NCI-H146 treated with DMSO at 0.1 percent for 48 hours (cell line): ENCODE data around the gene TEAD4.

Experiments used
- DNase-seq: peaks from one replicate; lab custom pipeline; 2025; ENCODE audit not compliant: unreplicated experiment; lab: John Stamatoyannopoulos, UW

TEAD4 gene

DNA sequence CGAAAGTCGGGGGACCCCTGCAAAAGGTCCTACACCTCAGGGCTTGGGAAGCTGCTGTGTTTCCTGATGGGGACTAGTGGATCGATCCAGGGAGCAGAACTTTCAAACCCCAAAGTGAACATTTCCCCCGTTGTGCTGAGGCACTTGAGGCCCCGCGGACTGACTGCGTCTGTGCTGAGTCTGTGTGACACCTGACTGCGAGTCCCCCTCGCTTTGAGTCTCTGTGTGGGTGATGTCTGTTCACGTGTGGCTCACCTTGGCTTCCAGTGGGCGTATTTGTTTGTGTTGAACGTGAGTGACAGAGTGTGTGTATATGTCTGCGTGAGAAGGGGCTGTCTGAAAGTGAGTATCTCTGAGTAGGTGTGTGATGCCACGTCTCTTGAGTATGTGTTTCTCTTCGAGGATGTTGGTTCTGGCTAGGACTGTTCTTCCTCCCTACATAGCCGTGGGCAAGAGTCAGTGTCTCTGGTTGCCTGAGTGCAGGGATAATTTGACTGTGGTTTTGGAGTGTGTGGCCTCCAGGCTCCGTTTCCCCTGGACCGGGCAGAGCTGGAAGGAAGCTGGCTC lies 1.3 kb downstream of the TEAD4 start:
- DNase-seq: no peak

GRCh38 chr12:2960996-2961616 lies 1.9 kb downstream of the TEAD4 start:
- no peak for DNase-seq

DNA sequence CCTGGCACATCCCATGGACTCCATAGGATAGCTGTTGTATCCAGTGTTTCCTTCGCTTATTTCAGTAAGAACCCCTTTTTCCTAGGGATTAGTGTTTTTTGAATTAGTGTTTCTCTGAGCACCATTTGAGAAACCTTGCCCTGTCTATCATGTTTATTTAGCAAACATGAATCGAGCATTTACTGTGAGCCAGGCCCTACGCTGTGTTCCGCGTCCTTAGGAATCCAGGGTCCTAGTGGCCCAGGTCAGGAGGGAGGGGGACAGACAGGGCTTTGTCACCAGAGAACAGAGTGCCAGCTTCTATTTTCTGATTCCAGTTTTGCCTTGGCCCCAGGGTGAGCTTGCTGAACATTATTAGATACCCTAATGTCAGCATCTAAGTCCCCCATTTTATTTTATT lies 2.5 kb downstream of the TEAD4 start:
- no peak for DNase-seq

DNA sequence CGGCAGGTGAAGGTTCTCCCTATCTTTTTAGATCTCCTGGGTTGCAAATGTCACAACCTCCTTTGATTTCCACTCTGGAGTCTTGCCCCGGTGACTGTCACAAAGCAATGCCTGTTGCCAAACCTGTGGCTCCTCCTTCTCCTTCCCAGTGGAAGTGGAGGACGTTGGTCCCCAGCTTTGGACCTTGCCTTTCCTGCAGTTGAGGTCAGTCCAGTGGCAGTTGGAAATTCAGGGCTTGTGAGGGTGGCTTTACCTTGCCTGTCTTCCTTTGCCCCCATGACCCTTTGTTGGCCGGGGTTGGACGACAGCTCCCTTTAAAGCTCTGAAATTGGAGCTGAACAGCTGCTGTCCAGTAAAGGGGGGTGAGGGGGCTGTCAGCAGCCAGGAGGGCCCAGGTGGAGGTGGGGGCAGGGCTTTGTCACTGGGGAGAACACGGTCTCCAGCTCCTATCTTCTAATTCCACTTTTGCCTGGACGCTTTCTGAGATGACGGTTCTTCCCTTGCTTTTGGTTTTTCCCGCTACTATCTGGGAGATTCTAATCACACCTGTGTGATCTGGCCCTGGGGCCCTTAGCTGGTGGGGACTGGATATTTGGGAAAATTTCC lies 4.1 kb downstream of the TEAD4 start:
- DNase-seq: no peak

DNA sequence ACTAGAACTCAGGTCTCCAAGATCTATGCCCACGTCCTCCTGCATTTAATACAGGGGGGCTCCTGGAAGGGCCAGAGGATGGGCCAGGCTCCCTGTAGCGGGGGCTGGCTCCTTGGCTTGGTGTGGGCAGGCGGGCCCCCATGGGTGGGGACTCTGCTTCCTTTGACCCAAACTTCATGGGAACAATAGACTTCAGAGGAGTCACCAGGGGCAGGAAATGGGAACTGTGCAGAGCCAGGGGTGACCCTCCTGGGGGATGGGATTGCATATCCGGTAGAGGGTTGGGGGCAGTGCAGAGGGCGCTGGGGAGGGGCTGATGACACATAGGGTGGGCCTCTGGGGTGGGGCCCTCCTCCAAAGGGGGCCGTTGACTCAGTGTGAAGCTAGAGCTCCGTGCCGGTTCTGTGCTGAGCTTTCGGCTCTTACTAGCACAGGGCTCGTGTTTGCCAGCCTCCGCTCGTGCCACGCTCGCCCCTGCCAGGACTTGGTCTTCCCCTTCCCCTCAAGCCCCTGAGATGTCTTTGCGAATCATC lies 4.6 kb downstream of the TEAD4 start:
- no peak for DNase-seq

DNA sequence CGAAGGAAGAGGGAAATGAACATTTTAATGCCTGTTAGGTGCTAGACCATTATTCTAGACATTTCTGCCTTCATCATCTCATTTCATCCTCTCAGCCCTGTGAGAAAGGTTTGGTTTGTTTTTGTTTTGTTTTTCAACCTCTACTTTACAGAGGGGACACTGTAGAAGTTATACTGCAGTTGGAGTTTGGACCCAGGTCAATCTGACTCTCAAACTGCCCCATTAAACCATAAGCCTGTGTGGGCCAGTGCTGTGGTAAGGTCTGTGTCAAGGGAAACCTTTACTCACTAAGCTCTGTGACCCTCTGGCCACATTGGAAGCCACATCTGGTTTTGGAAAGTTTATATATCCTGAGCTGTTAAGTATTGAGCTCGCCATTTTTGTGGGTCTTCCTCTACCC lies 8.5 kb downstream of the TEAD4 start:
- no peak for DNase-seq

DNA sequence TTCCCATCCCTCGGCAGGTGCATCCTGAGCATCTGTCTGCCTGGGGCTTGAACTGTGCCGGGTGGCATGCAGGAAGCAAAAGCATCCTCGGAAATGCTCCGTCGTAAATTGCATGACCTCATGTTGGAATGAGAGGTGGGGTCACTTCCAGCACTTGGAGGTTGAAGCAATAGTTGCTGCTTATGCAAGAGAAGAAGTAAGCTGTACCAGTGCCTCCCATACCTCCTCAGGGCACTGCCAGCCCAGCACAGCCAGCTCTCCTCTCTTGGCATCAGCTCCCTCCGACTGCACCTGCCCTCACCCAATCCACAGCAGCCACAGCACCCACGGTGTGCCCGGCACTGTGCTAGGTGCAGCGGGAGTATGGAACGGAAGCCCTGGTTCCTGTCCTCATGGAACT lies 11.5 kb downstream of the TEAD4 start:
- no peak for DNase-seq

- DNase-seq: no peak
These were observed 14.4 kb downstream of the TEAD4 start for GRCh38 chr12:2973566-2973965.

GRCh38 chr12:2974560-2974971 lies 15.4 kb downstream of the TEAD4 start:
- no peak for DNase-seq

DNA sequence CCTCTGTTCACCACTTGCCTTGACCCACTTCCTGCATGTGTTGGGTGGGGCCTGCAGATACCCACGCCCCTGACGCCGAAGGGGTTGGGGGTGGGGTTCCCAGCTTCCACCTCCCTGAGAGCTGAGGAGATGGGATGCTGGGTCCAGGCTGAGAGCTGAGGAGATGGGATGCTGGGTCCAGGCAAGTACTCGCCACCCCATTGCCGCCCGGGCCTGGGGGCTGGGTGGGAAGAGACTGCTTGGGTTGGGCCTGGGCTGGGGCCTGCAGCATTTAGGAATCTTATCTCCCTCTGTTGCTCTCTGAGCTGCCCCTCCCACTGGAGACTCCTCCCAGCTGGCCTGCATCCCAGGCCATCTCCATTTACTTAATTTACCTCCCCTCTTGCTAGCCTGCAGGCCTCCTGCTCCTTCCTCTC lies 17.4 kb downstream of the TEAD4 start:
- DNase-seq: no peak

- no peak for DNase-seq
These were observed 18.6 kb downstream of the TEAD4 start for GRCh38 chr12:2977776-2978175.

DNA sequence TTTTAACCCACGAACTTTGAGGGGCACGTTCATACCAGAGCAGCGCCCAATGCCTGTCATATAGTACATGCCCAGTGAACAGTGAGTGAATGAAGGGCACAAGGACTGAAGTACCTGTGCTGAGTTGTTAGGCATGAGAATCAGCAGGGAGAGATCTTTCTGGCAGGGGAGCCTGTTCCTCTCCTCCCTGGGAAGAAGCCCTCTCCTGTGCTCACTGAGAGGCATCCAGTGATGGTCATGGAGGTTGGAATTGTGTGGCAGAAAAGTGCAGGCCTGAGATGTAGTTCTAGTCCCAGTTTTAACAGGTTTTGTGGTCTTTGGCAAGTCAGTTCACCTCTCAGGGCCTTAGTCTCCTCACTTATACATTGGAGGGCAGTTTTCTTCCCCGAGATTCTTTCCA lies 20.6 kb downstream of the TEAD4 start:
- DNase-seq: no peak

- no peak for DNase-seq
These were observed 21.4 kb downstream of the TEAD4 start for GRCh38 chr12:2980630-2981029.

GRCh38 chr12:2982361-2982760 lies 23.2 kb downstream of the TEAD4 start:
- no peak for DNase-seq

DNA sequence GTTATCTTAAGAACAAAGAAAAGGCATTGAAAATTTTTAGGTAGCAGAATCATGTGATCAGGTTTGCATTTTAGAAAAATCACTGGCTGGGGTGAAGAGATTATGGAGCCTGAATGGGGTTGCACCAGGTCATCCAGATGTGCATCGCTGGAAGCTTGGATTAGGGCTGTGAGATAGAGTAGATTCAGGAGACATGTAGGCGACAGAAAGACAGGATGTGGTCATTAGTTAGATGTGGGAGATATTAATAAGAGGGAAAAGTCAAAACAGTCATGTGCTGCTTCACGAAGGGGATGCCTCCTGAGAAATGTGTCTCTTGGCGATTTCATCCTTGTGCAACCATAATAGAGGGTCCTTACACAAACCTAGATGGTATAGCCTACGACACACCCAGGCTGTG lies 25.1 kb downstream of the TEAD4 start:
- no peak for DNase-seq

GRCh38 chr12:2984698-2985097 lies 25.5 kb downstream of the TEAD4 start:
- no peak for DNase-seq

GRCh38 chr12:2986876-2987275 lies 27.7 kb downstream of the TEAD4 start:
- no peak for DNase-seq

- DNase-seq: no peak
These were observed 29.3 kb downstream of the TEAD4 start for GRCh38 chr12:2988494-2988893.

DNA sequence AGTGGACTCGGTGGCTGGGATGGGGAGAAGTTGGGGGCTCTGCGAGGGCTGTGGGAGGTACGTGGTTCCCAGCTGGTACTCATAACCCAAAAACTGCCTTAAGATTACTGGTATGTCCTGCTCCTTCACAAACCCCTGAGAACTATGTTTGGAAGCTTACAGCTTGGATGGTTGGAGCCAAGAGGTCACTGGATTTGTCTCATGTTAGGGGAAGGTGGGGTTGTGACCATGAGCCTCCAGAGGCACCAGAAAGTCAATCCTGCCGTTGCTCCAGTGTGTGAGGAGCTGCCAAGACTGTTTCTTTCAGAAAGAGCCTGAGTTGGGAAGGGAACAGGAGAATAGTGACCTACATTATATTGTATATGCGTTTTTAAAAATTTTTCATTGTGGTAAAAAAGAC lies 33.5 kb downstream of the TEAD4 start:
- DNase-seq: no peak

DNA sequence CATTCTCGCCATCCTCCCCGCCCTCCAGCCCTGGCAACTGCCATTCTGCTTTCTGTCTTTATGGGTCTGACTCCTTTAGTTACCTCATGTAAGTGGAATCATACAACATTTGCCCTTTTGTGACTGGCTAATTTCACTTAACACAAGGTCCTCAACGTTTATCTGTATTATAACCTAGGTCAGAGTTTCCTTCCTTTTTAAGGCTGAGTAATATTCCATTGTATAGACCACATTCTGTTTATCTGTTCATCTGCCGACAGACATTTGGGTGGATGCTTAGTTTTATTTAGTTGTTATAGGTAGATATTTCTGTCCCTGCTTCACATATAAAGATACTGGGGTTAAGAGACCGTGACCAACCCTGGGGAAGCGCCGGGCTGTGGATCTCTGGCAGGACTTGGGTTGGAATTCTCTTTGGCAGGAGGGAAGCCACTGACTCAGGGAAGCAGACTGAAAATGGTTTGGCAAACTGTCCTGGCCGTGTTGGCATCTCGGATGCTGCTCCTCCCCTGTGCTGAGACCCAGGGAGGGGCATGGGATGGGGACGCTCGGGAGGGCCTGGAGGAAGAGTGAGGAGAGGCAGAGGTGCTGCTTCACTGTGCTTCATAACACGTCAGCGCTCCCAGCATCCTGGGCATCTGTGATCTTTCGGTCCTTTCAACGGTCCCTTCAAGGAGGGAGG lies 38.9 kb downstream of the TEAD4 start:
- DNase-seq: no peak

DNA sequence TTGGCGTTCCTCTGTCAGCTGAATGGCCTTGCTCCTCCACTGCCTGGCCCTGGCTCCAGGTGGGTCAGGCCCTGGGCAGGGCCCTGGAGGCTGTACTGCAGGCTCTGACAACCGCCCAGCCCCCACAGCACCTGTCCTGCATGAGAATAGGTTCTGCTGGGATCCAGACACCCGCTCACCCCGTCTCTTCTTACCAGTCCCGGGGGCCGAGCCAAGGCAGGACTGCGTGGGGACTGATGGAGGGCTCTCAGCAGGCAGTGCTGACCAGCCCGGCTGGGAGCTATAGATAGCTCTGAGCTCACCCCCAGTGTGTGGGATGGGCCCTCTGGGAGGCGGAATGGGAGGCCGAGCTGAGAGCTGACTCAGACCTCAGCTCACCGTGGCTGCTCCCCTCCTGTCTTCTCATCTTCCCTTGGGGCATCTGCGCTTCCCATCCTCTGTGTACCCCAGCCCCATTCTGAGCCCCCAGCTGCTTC lies 39.6 kb downstream of the TEAD4 start:
- no peak for DNase-seq

- DNase-seq: no peak
These were observed 40.2 kb downstream of the TEAD4 start for GRCh38 chr12:2999265-2999841.
